GM18517 (cell line): ENCODE results near the gene DIDO1.

ENCODE experiments used
- ATAC-seq: cut with Tn5 transposase; IDR thresholded peaks from one replicate; pipeline ENCODE4 v1.9.1; 2021; ENCODE audit warnings: mild to moderate bottlenecking, moderate library complexity; ENCODE audit not compliant: unreplicated experiment

Gene DIDO1

GRCh38 chr20:62951896-62952372 lies 25.6 kb upstream of the DIDO1 start:
- ATAC-seq, result no peak

GRCh38 chr20:62951143-62951895 lies 25.0 kb upstream of the DIDO1 start:
- ATAC-seq, result no peak

DNA sequence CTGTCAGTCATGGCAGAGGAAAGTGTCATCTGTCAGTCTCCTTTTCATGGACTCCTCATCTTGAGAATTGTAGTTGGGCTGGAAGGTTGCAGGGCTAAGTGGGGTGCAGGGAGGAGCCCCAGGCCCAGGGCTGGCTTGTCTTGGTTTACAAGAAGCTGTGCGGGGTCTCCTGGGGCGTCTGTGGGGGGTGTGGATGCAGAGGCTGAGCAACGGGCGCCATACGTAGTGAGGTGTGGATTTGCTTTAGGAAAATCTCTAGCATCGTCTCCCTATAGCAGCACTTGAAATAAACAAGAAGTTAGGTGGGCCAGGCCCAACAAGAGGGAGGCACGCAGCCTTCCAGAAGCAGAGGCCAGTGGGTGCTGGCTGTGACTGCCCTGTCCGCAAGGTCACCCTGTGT lies 24.4 kb upstream of the DIDO1 start:
- no peak for ATAC-seq

GRCh38 chr20:62949962-62950361 lies 23.7 kb upstream of the DIDO1 start:
- ATAC-seq, result no peak

DNA sequence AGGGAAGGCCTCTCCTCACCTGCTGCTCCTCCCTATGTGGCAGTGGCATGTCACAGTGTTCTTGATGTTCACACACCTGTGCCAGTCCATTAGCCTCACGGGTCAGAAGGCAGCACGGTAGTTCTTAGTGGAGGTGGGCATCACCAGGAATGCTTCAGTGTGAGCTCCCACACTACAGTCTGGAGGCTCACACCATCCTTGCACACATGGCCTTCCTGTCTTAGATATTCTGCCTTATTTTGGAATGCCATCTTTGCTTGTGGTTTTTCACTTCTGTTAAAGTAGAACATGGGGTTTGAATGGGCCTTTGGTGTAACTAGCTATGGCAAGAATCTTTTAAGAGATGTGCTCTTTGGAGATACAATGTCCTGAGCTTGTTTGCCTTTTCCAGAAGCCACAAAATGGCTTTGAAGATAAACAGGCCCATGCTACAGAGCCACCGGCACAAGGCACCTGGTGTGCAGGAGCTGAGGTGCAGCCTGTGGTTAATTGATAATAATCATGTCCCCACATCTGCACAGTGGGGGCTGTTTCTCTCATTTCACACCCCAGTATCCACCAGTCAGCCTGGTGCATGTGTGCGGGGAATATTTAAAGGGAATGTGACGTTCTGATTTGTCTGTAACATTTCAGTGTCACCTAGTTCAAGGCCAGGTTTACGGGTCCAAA lies 23.0 kb upstream of the DIDO1 start:
- ATAC-seq, result no peak

DNA sequence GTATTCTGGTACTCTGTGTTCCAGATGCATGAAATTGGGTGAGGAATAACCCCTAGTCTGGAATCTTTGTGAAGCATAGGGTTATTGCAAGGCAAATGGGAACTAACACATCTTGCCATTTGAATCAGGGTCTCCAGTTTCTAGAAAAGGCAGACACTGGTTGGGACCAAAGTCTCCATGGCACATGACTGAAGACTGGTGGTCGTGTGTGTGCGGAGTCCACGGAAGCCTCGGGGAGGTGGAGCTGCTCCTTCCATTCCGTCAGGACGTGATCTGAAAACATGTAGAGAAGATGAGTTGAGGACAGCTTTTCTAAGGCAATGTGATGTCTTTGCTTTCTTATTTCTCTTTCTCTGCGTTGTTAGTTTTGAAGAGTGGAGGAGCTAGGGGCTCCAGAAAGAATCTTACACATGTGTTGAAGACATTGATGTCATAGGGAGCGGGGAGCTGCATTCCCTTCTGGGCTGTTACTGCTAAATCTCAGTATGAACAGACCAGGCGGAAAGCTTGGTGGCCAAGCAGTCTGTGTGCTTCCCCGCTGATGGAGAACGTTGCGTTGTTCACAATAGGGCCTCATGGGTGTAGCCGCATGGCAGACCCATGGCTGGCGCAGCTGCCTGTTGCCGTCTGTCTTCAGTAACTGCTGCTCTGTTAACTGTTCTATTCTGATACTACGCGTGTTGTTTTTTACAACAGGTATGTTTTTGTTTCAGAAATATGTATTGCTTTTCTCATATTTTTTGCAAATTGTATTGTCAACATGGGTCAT lies 21.4 kb upstream of the DIDO1 start:
- no peak for ATAC-seq

DNA sequence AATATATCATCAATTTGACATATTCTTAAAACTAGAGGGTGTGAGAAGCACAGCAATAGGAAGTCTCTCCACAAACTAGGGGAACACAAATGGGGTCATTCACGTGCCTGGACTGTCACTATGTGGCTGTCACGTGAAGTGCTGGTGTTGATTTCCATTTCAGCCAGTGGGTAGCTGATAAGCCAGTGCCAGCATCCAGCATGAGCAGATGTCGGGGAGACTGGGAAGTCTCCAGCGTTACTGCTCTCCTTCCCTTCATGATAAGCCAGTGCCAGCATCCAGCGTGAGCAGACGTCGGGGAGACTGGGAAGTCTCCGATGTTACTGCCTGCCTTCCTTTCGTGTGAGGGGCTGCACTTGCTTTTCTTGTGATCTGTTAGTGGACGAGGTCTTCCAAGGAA lies 20.6 kb upstream of the DIDO1 start:
- no peak for ATAC-seq

- ATAC-seq, result no peak
Observed at GRCh38 chr20:62945771-62946339, 19.6 kb upstream of the DIDO1 start.

- no peak for ATAC-seq
Observed at GRCh38 chr20:62944746-62945145, 18.4 kb upstream of the DIDO1 start.

DNA sequence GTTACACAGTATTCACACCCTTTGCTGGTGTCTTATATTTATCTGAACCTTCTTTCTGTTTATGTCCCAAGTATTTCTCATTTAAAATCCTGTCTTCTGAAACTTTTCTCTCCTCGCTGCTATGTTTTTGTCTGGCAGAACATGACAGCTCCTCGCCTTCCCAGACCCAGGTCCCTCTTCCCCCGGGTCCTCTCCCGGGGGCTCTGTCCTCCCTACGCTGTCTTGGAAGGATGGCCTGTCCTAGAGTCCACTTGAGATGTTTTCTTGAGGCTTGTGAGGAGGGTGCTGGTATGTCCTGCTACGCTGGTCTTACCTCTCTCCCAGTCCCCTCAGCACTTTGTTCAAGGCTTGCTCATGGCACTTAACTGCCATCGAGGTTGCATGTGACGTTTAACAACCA lies 17.9 kb upstream of the DIDO1 start:
- no peak for ATAC-seq

DNA sequence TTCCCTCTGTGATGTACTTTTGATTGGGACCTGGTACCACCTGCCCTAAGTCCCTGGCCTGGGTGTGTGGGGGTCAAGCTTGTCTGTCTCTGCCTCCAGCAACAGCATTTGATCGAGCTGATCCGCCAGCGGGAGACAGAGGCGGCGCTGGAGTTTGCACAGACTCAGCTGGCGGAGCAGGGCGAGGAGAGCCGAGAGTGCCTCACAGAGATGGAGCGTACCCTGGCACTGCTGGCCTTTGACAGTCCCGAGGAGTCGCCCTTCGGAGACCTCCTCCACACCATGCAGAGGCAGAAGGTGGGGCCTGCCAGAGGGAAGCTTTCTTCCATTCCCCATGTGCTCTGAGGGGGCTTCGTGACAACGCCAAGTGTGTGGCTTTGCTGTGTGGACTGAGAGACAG lies 17.1 kb upstream of the DIDO1 start:
- no peak for ATAC-seq

DNA sequence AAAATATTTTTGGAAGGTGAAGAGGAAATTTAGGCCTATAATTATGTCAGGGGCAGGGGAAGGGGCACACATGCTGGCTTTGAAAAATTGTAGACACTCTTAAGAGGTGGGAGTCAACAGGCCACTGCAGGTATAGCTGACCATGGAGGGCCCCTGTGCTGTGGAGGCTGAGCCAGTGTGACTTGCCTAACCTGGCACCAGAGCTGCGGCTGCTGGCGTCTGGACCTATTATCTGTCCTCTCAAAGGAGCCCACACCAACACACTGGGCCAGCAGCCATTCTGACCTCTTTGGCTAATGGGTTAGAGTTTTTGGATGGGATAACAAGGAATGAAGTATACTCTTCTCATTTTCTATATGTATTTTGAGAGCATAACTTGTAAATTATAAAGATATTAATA lies 16.2 kb upstream of the DIDO1 start:
- no peak for ATAC-seq

DNA sequence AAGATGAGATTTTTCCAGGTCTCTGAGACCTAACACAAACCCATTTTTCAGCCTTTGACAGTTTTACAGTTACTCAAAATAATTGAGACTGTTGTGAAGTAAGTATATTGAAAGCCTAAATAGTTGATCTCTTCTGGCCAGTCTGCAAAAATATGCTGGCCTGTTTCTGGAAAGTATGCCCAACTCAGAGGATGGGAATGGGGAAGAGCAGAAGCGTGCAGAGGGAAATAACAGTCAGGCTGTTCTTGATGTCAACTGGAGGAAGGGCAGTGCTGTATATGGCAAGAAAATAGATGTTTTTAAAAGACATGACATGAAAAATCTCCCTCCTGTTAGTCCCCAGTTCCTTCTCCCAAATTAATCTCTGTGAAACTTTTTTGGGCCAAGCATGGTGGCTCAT lies 15.5 kb upstream of the DIDO1 start:
- ATAC-seq, result no peak

- ATAC-seq, result no peak
Observed at GRCh38 chr20:62940875-62941274, 14.6 kb upstream of the DIDO1 start.

GRCh38 chr20:62938105-62938888 lies 12.0 kb upstream of the DIDO1 start, which contains the start of gene GID8:
Gene GID8, plus strand, starts transcription at chr20:62938147. Its CDS starts 3,356 bp downstream, at chr20:62941503.
- peak; percentile 37 for ATAC-seq

- ATAC-seq, result peak; percentile 80
Observed at GRCh38 chr20:62937268-62938104, 11.2 kb upstream of the DIDO1 start.

DNA sequence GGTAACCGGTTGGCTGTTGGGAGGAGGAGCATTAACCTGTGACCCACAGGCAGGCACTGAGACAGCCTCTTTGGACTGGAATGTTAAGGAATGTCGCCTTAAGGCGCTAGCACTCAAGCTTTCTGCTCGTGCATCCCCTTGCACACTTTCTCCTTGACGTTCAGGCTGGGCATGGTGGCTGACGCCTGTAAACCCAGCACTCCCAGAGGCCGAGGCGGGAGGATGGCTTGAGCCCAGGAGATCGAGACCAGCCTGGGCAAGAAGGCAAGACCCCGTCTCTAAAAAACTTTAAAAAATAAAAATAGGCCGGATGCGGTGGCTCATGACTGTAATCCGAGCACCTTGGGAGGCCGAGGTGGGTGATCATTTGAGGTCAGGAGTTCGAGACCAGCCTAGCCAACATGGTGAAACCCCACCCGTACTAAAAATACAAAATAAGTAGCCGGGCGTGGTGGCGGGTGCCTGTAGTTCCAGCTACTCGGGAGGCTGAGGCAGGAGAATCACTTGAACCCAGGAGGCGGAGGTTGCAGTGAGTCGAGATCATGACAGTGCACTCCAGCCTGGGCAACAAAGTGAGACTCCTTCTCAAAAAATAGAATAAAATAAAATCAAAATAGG lies 9.8 kb upstream of the DIDO1 start:
- ATAC-seq, result no peak

- ATAC-seq, result no peak
Observed at GRCh38 chr20:62935204-62935967, 9.1 kb upstream of the DIDO1 start.
